Breast epithelium (tissue), 3 donors: Measurements from ENCODE around the gene ZNF726.
"Not testable (repeated sequence)": the region's sequence is repeated elsewhere in the genome, so short reads cannot be mapped to it uniquely, and the experiment has no call there.

Experiments
- CTCF ChIP-seq, 3 donors: fragments of 450-650 bp; IDR thresholded peaks; one replicate each; pipeline ENCODE4 v1.5.1; 2016 to 2017; ENCODE audit warnings: antibody characterized with exemption in 3 of 3, mild to moderate bottlenecking in 3 of 3, moderate library complexity in 3 of 3
- POLR2A ChIP-seq: fragments of 450-650 bp; IDR thresholded peaks from one replicate; pipeline ENCODE4 v1.6.1; 2016; ENCODE audit warnings: antibody characterized with exemption, mild to moderate bottlenecking, moderate library complexity

GRCh38 chr19:23937031-23937430 lies 22.3 kb downstream of the ZNF726 start:
- TF ChIP-seq CTCF (IDR thresholded peaks at IDR 0.05); POLR2A: not testable (repeated sequence)
